GM18951 (cell line): ENCODE data around the gene CTSH.

Source experiments
- POLR2A ChIP-seq: IDR thresholded peaks from 4 replicates; pipeline ENCODE4 v1.6.1; 2011; ENCODE audit warnings: mild to moderate bottlenecking; ENCODE audit not compliant: insufficient read length, insufficient read depth; ENCODE audit errors: extremely low read depth
- in situ Hi-C: fragments of 300-500 bp; cut with MboI; formaldehyde crosslinking; loops from one replicate; pipeline ENCODE4 v1.12.0; 2022; ENCODE audit warnings: low sequenced_read_pairs, mixed read lengths, inconsistent platforms; ENCODE audit not compliant: unreplicated experiment

Gene CTSH

GRCh38 chr15:78944202-78944625 is 632 bp downstream of the CTSH start:
- no peak for TF ChIP-seq POLR2A

GRCh38 chr15:78943692-78944091 is 1.2 kb downstream of the CTSH start:
- in situ Hi-C loops: no loop called here
- TF ChIP-seq POLR2A: peak; percentile 19

More at GRCh38 chr15:78944202-78944625, 632 bp downstream of the CTSH start:
- in situ Hi-C loops: no loop called here

GRCh38 chr15:78942741-78943140 is 2.1 kb downstream of the CTSH start:
- in situ Hi-C loops: no loop called here
- TF ChIP-seq POLR2A: no peak

GRCh38 chr15:78938658-78939488 is 6.0 kb downstream of the CTSH start:
- TF ChIP-seq POLR2A: no peak
- in situ Hi-C loops: no loop called here

GRCh38 chr15:78937132-78937739 is 7.6 kb downstream of the CTSH start:
- in situ Hi-C loops: no loop called here
- TF ChIP-seq POLR2A: no peak

GRCh38 chr15:78934655-78935023 is 10.2 kb downstream of the CTSH start:
- in situ Hi-C loops: no loop called here

GRCh38 chr15:78933823-78934654 is 10.8 kb downstream of the CTSH start:
- in situ Hi-C loops: no loop called here
- TF ChIP-seq POLR2A: peak; percentile 28

More at GRCh38 chr15:78934655-78935023, 10.2 kb downstream of the CTSH start:
- peak; percentile 3 for TF ChIP-seq POLR2A

GRCh38 chr15:78933187-78933822 is 11.5 kb downstream of the CTSH start:
- in situ Hi-C loops: no loop called here

GRCh38 chr15:78932258-78932808 is 12.5 kb downstream of the CTSH start:
- in situ Hi-C loops: no loop called here
- TF ChIP-seq POLR2A: peak; percentile 28

More at GRCh38 chr15:78933187-78933822, 11.5 kb downstream of the CTSH start:
- TF ChIP-seq POLR2A: no peak

- in situ Hi-C loops: no loop called here
- no peak for TF ChIP-seq POLR2A
These were observed 13.2 kb downstream of the CTSH start for GRCh38 chr15:78931439-78932257.

GRCh38 chr15:78930577-78931388 is 14.1 kb downstream of the CTSH start:
- in situ Hi-C loops: no loop called here
- TF ChIP-seq POLR2A: peak; percentile 18
